Endothelial cell of umbilical vein (primary cell): ENCODE measurements around the gene ABHD8. TPM values are rescaled to one million over a fixed set of nuclear protein-coding genes. Genes with fewer than 3 reads are reported as not detected.

ENCODE experiments used
- BruUV-seq: library from RNA; stranded (reverse); fragments of 400-500 nt; replicated peaks from 2 replicates; lab custom pipeline; 2021; lab: Mats Ljungman, UMichigan
- CTCF ChIA-PET: fragments of 300-600, 350-600 bp; sonication (Branson Sonifier 250); formaldehyde crosslinking; loops from one replicate; lab custom pipeline; 2021; ENCODE audit warnings: antibody characterized with exemption, inconsistent platforms; lab: Charles Lee
- POLR2A ChIA-PET: fragments of 300-600, 350-600 bp; sonication (Branson Sonifier 250); formaldehyde crosslinking; loops from one replicate; lab custom pipeline; 2021; ENCODE audit warnings: antibody characterized with exemption, inconsistent platforms; lab: Charles Lee
- DNase-seq: peaks from one replicate; pipeline ENCODE4 v3.0.0-alpha.2; 2011; ENCODE audit warnings: low read depth, low spot score
- FAIRE-seq: peaks from 2 replicates; lab custom pipeline; 2011; peaks lifted over from hg19 to GRCh38; lab: Jason Lieb, UNC
- H2AFZ ChIP-seq: 2 replicates; pipeline ENCODE4 v1.6.0; 2012; ENCODE audit warnings: low read depth, low read length, control low read depth, inconsistent platforms
- H3K27ac ChIP-seq: 2 replicates; pipeline ENCODE4 v1.5.1; 2011; ENCODE audit warnings: low read depth, mild to moderate bottlenecking, control low read depth, low read length, moderate library complexity; ENCODE audit not compliant: insufficient read depth
- H3K27me3 ChIP-seq, 2 experiments: 2 replicates each; pipeline versions ENCODE4 v1.6.0 to v1.6.1; 2011; ENCODE audit warnings: low read length in 2 of 2, mixed read lengths in 1 of 2; ENCODE audit not compliant: control insufficient read depth in 2 of 2, insufficient read depth in 2 of 2
- H3K36me3 ChIP-seq, 2 experiments: 2 replicates in 1 of 2; 3 replicates in 1 of 2; pipeline ENCODE4 v1.5.1; 2011; ENCODE audit warnings: low read length in 2 of 2, mild to moderate bottlenecking in 1 of 2, moderate library complexity in 1 of 2; ENCODE audit not compliant: control insufficient read depth in 2 of 2, insufficient read depth in 2 of 2; ENCODE audit errors: extremely low read depth in 1 of 2
- H3K4me1 ChIP-seq: 3 replicates; pipeline ENCODE4 v1.5.1; 2011; ENCODE audit warnings: mild to moderate bottlenecking, low read length; ENCODE audit not compliant: control insufficient read depth, insufficient read depth; ENCODE audit errors: extremely low read depth
- H3K4me2 ChIP-seq: 2 replicates; pipeline ENCODE4 v1.6.1; 2011; ENCODE audit warnings: low read length, control low read depth, mixed read lengths; ENCODE audit not compliant: insufficient read depth
- H3K4me3 ChIP-seq, 3 experiments: fragments of 200-600 bp in 1 of 3; sonication (generic), shearing (Covaris generic) in 1 of 3; replicated peaks in 1 of 3; 2 replicates each; pipeline ENCODE4 v1.5.1; 2011 to 2016; ENCODE audit warnings: control low read depth in 3 of 3, low read length in 3 of 3, mild to moderate bottlenecking in 2 of 3, inconsistent platforms in 1 of 3, low read depth in 1 of 3, moderate library complexity in 1 of 3; ENCODE audit not compliant: insufficient read depth in 1 of 3
- H3K79me2 ChIP-seq: 2 replicates; pipeline ENCODE4 v1.6.0; 2012; ENCODE audit warnings: low read length, inconsistent platforms; ENCODE audit not compliant: control insufficient read depth, insufficient read depth
- H3K9ac ChIP-seq: replicated peaks from 2 replicates; pipeline ENCODE3; 2011; ENCODE audit warnings: low read length, control low read depth; ENCODE audit not compliant: insufficient read depth; ENCODE audit errors: extremely low read depth
- H3K9me1 ChIP-seq: replicated peaks from 3 replicates; pipeline ENCODE4 v1.6.0; 2011; ENCODE audit warnings: mild to moderate bottlenecking, low read length; ENCODE audit not compliant: control insufficient read depth, insufficient read depth; ENCODE audit errors: extremely low read depth
- H3K9me3 ChIP-seq: replicated peaks from 2 replicates; pipeline ENCODE4 v1.5.1; 2012; ENCODE audit warnings: low read length, inconsistent platforms; ENCODE audit not compliant: control insufficient read depth, insufficient read depth
- H4K20me1 ChIP-seq: replicated peaks from 2 replicates; pipeline ENCODE3; 2011; ENCODE audit warnings: mild to moderate bottlenecking, low read length; ENCODE audit not compliant: control insufficient read depth, insufficient read depth; ENCODE audit errors: extremely low read depth
- EZH2 ChIP-seq: IDR thresholded peaks from 2 replicates; pipeline ENCODE4 v1.6.1; 2012; ENCODE audit warnings: borderline replicate concordance, low read depth, mild to moderate bottlenecking, moderate library complexity, low read length, inconsistent platforms; ENCODE audit not compliant: severe bottlenecking
- FOS ChIP-seq: IDR thresholded peaks from 2 replicates; pipeline ENCODE4 v1.6.1; 2011; ENCODE audit warnings: mild to moderate bottlenecking, low read length, moderate library complexity, borderline replicate concordance; ENCODE audit not compliant: insufficient read depth
- GATA2 ChIP-seq: IDR thresholded peaks from 2 replicates; pipeline ENCODE4 v1.7.0; 2011; ENCODE audit warnings: low read depth, mild to moderate bottlenecking, moderate library complexity, mixed read lengths, low read length; ENCODE audit not compliant: insufficient read length, insufficient read depth
- JUN ChIP-seq: IDR thresholded peaks from 2 replicates; pipeline ENCODE4 v1.6.1; 2011; ENCODE audit warnings: borderline replicate concordance, low read depth; ENCODE audit not compliant: insufficient read length, insufficient read depth
- MYC ChIP-seq: IDR thresholded peaks from one replicate; pipeline ENCODE4 v1.6.1; 2011; ENCODE audit warnings: mild to moderate bottlenecking, low read depth, low read length
- POLR2A ChIP-seq: IDR thresholded peaks from 2 replicates; pipeline ENCODE4 v1.6.1; 2012; ENCODE audit warnings: low read depth, mild to moderate bottlenecking, control low read depth, low read length
- POLR2AphosphoS5 ChIP-seq: IDR thresholded peaks from 2 replicates; pipeline ENCODE4 v1.6.1; 2012; ENCODE audit warnings: low read depth, mild to moderate bottlenecking, control low read depth, low read length, moderate library complexity; ENCODE audit not compliant: insufficient read depth
- dilution Hi-C: fragments of 300-500 bp; cut with MboI; formaldehyde crosslinking; loops from one replicate; pipeline ENCODE4 v1.15.0; 2019; ENCODE audit warnings: low sequenced_read_pairs; ENCODE audit not compliant: extremely low pct_ligation_motif_present
- intact Hi-C: fragments of 100-400 bp; cut with micrococcal nuclease; formaldehyde crosslinking; loops from one replicate; pipeline ENCODE4 v1.10.0; 2022
- polyA plus RNA-seq, 4 experiments: library from polyadenylated mRNA; depleted of rRNA in 3 of 4; stranded (reverse) in 3 of 4; unstranded in 1 of 4; fragments of >200 nt; gene quantifications; 2 replicates each; pipeline versions ENCODE4 v1.2.1 to v1.2.3, GENCODE V29; 2011 to 2012; ENCODE audit warnings: missing spikeins in 1 of 4
- total RNA-seq: library from RNA; stranded (reverse); gene quantifications from 2 replicates; pipeline ENCODE4 v1.2.3, GENCODE V29; 2021
- TF ChIP-seq, protein P1 (sequence below), 2 donors: IDR thresholded peaks; 1 replicate in 1 of 2; 2 replicates in 1 of 2; pipeline ENCODE4 v1.5.1; 2011; ENCODE audit warnings: low read length in 2 of 2, mild to moderate bottlenecking in 2 of 2, moderate library complexity in 2 of 2, control low read depth in 1 of 2, inconsistent platforms in 1 of 2, low read depth in 1 of 2; ENCODE audit not compliant: insufficient read depth in 1 of 2; ENCODE audit errors: extremely low read depth in 1 of 2
- TF ChIP-seq, protein P2 (sequence below): IDR thresholded peaks from 2 replicates; pipeline ENCODE4 v1.6.1; 2011; ENCODE audit not compliant: insufficient read depth, insufficient read length

ABHD8 gene
- total and polyA plus RNA-seq, 2 donors (not counting 3 experiments of a cell fraction or from before 2014, with no cell fraction given) = 5.9 to 8.7 TPM

DNA sequence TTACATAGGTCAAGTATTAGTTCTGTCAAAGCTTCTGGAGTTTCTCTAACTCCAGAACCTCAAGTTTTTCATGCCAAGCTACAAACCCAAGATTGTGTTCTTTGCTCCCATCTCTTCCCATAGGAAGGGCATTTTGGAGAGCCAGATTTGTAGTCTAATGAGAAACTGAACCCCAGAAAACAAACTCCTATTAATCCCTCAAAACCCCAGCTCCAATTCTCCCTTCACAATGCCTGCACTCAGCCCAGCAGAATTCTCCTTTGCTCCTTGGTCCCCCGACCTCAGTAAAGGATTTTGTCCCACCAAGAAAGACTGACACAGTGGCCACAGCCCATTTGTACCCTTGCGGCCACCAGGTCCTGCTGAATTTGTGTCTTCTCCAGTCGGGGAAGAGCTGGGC, 47.1 kb downstream of the ABHD8 start:
- FAIRE-seq (no peak), DNase-seq (no peak)
- Histone ChIP-seq H3K4me1 (no peaks in the 10 kb centered on the region), H3K9ac (no peak overlapping the region), H4K20me1 (no peaks in the 10 kb centered on the region), H3K36me3 (peaks cover 0 to 34% of the 10 kb centered on the region in 2 experiments), H3K9me3 (no peaks in the 10 kb centered on the region), H3K79me2 (no peaks in the 10 kb centered on the region), H2AFZ (no peak overlapping the region), H3K27ac (no peak overlapping the region), H3K4me2 (no peak overlapping the region), H3K9me1 (no peaks in the 10 kb centered on the region), H3K27me3 (no peaks in the 10 kb centered on the region), H3K4me3 (no peak overlapping the region)
- dilution Hi-C loops = no loop called here
- ChIA-PET CTCF (no interaction called here), POLR2A (no interaction called here)
- TF ChIP-seq EZH2 (no peak), POLR2AphosphoS5 (no peak)
- TF ChIP-seq, protein P1, sequence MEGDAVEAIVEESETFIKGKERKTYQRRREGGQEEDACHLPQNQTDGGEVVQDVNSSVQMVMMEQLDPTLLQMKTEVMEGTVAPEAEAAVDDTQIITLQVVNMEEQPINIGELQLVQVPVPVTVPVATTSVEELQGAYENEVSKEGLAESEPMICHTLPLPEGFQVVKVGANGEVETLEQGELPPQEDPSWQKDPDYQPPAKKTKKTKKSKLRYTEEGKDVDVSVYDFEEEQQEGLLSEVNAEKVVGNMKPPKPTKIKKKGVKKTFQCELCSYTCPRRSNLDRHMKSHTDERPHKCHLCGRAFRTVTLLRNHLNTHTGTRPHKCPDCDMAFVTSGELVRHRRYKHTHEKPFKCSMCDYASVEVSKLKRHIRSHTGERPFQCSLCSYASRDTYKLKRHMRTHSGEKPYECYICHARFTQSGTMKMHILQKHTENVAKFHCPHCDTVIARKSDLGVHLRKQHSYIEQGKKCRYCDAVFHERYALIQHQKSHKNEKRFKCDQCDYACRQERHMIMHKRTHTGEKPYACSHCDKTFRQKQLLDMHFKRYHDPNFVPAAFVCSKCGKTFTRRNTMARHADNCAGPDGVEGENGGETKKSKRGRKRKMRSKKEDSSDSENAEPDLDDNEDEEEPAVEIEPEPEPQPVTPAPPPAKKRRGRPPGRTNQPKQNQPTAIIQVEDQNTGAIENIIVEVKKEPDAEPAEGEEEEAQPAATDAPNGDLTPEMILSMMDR (IDR thresholded peaks at IDR 0.05; ENCODE audit: extremely low read depth in 1 of 2, insufficient read depth in 1 of 2, low read depth in 1 of 2, low read length in 2 of 2) = no peak
- BruUV-seq = no TSS peak
- intact Hi-C loops = no loop called here

DNA sequence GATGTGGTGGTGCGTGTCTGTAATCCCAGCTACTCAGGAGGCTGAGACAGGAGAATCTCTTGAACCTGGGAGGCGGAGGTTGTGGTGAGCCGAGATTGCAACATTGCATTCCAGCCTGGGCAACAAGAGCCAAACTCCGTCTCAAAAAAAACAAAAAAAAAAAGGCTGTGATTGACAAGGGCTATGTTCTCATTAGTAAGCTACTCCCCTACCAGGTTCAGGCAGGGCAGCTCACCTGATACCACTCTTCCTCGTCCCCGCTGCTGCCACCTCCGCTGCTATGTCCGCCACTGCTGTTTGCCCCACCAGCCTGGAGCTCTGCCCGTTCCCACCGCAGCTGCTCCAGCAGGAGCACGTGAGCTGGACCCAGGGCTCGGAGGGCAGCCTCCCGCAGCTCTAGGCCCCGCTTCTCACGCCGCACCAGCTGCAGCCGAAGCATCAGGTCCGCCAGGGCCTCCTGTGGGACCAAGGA, 48.0 kb downstream of the ABHD8 start:
- ChIA-PET POLR2A (no interaction called here), CTCF (interaction anchor here (0.8 to 1.5 kb wide), 2 partner anchors 27 to 40 kb away, joined by 4 to 5 read pairs; partner anchors contain the start of gene USE1)
- intact Hi-C loops = no loop called here
- H3K9me1 ChIP-seq = no peaks in the 10 kb centered on the region
- no peak overlapping the region for H3K9ac ChIP-seq
- TF ChIP-seq GATA2 (no peak), POLR2AphosphoS5 (no peak), EZH2 (no peak), POLR2A (no peak), FOS (no peak), MYC (no peak), JUN (no peak)
- TF ChIP-seq, protein P2, sequence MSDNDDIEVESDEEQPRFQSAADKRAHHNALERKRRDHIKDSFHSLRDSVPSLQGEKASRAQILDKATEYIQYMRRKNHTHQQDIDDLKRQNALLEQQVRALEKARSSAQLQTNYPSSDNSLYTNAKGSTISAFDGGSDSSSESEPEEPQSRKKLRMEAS = no peak
- TF ChIP-seq, protein P1 (IDR thresholded peaks at IDR 0.05; ENCODE audit: extremely low read depth in 1 of 2, insufficient read depth in 1 of 2, low read depth in 1 of 2, low read length in 2 of 2) = no peak
- FAIRE-seq (no peak), DNase-seq (no peak)
- H3K4me1 ChIP-seq = no peaks in the 10 kb centered on the region
- no TSS peak for BruUV-seq
- H4K20me1 ChIP-seq = no peaks in the 10 kb centered on the region
- no peaks in the 10 kb centered on the region for H3K27me3 ChIP-seq
- H3K27ac ChIP-seq = no peak overlapping the region
- no peak overlapping the region for H3K4me3 ChIP-seq
- peaks cover 0 to 36% of the 10 kb centered on the region in 2 experiments for H3K36me3 ChIP-seq
- dilution Hi-C loops = no loop called here
- H2AFZ ChIP-seq = no peak overlapping the region
- H3K4me2 ChIP-seq = no peak overlapping the region
- H3K79me2 ChIP-seq = no peaks in the 10 kb centered on the region
- H3K9me3 ChIP-seq = no peaks in the 10 kb centered on the region
